ENCODE measurements around the gene PLXNA3.

PLXNA3 gene

GRCh38 chrX:154435171-154435733 is 22.8 kb upstream of the PLXNA3 start:
- Histone ChIP-seq H3K27ac (ENCODE audit: low read length) (no peak overlapping the region), H3K27me3 (ENCODE audit: control insufficient read depth in 1 of 2, insufficient read depth in 2 of 2, low read length in 2 of 2) (peaks cover 0 to 2% of the 10 kb centered on the region in 2 donors), H3K4me1 (ENCODE audit: control insufficient read depth, insufficient read depth, low read length) (peaks cover 19% of the 10 kb centered on the region), H3K9ac (ENCODE audit: low read length in 2 of 2) (no peak overlapping the region), H3K36me3 (ENCODE audit: control insufficient read depth in 2 of 2, insufficient read depth in 2 of 2, low read length in 2 of 2) (peaks cover under 1 to 9% of the 10 kb centered on the region in 2 donors), H3K4me3 (ENCODE audit: low read length in 2 of 2) (no peak overlapping the region), H3K9me3 (ENCODE audit: control insufficient read depth in 2 of 2, low read length in 2 of 2) (no peaks in the 10 kb centered on the region)

DNA sequence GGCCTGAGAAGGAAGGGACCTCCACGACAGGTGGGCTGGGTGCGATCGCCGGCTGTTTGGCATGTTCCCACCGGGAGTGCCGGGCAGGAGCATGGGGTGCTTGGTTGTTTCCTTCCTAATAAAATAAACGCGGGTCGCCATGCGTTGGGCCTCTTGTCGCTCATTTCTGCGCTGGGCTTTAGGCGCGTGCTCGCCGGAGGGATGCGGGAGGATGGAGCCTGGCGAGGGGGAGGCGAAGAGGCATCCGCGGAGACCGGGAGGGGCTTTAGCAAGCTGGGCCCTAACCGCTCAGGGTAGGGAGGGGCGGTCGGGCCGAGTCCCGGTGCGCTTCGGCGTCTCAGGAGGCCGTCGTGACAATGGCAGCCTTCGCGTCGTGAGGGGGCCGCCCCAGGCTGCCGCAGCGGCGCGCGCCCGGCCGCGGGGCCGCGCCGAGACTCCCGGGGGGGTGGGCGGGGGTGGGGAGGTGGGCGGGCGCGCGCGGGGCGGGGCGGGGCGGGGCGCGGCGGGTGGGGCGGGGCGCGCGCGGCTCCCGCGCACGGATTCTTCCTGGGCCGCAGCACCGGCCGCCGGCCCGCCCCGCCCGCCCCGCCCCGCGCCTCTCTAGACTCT is 21.6 kb upstream of the PLXNA3 start:
- Histone ChIP-seq H3K36me3 (ENCODE audit: control insufficient read depth in 2 of 2, insufficient read depth in 2 of 2, low read length in 2 of 2) (peaks cover 5 to 11% of the 10 kb centered on the region in 2 donors), H3K9ac (ENCODE audit: low read length in 2 of 2) (peak overlapping the region in 1 of 2 donors; percentile 21), H3K9me3 (ENCODE audit: control insufficient read depth in 2 of 2, low read length in 2 of 2) (no peaks in the 10 kb centered on the region), H3K4me1 (ENCODE audit: control insufficient read depth, insufficient read depth, low read length) (peaks cover 24% of the 10 kb centered on the region), H3K27me3 (ENCODE audit: control insufficient read depth in 1 of 2, insufficient read depth in 2 of 2, low read length in 2 of 2) (peaks cover 0 to 2% of the 10 kb centered on the region in 2 donors), H3K4me3 (ENCODE audit: low read length in 2 of 2) (peak overlapping the region; percentile 31 to 75), H3K27ac (ENCODE audit: low read length) (peak overlapping the region; percentile 46)

- Histone ChIP-seq H3K4me3 (ENCODE audit: low read length in 2 of 2) (peak within 1 kb of the TSS; percentile 68 to 75), H3K36me3 (ENCODE audit: control insufficient read depth in 2 of 2, insufficient read depth in 2 of 2, low read length in 2 of 2) (peaks cover 8 to 12% of the 10 kb centered on the region in 2 donors), H3K4me1 (ENCODE audit: control insufficient read depth, insufficient read depth, low read length) (peaks cover 24% of the 10 kb centered on the region), H3K27me3 (ENCODE audit: control insufficient read depth in 1 of 2, insufficient read depth in 2 of 2, low read length in 2 of 2) (peaks cover 0 to 4% of the 10 kb centered on the region in 2 donors), H3K27ac (ENCODE audit: low read length) (peak within 1 kb of the TSS; percentile 46), H3K9me3 (ENCODE audit: control insufficient read depth in 2 of 2, low read length in 2 of 2) (no peaks in the 10 kb centered on the region), H3K9ac (ENCODE audit: low read length in 2 of 2) (peak within 1 kb of the TSS; percentile 52 to 55)
Observed at GRCh38 chrX:154436983-154437752, 20.9 kb upstream of the PLXNA3 start, which contains the start of gene GDI1. Gene GDI1 (plus strand): TSS chrX:154437154. CDS start chrX:154437255, 101 bp downstream.

GRCh38 chrX:154437971-154438893 is 19.8 kb upstream of the PLXNA3 start:
- Histone ChIP-seq H3K27me3 (ENCODE audit: control insufficient read depth in 1 of 2, insufficient read depth in 2 of 2, low read length in 2 of 2) (peaks cover 0 to 4% of the 10 kb centered on the region in 2 donors), H3K27ac (ENCODE audit: low read length) (peak overlapping the region; percentile 11), H3K4me1 (ENCODE audit: control insufficient read depth, insufficient read depth, low read length) (peaks cover 24% of the 10 kb centered on the region), H3K9ac (ENCODE audit: low read length in 2 of 2) (peak overlapping the region; percentile 52 to 55), H3K4me3 (ENCODE audit: low read length in 2 of 2) (peak overlapping the region; percentile 68 to 75), H3K9me3 (ENCODE audit: control insufficient read depth in 2 of 2, low read length in 2 of 2) (no peaks in the 10 kb centered on the region), H3K36me3 (ENCODE audit: control insufficient read depth in 2 of 2, insufficient read depth in 2 of 2, low read length in 2 of 2) (peaks cover 8 to 10% of the 10 kb centered on the region in 2 donors)

- H3K27me3 ChIP-seq (ENCODE audit: control insufficient read depth in 1 of 2, insufficient read depth in 2 of 2, low read length in 2 of 2): peaks cover 0 to 7% of the 10 kb centered on the region in 2 donors
- H3K4me3 ChIP-seq (ENCODE audit: low read length in 2 of 2): no peak overlapping the region
- no peak overlapping the region for H3K9ac ChIP-seq (ENCODE audit: low read length in 2 of 2)
- no peak overlapping the region for H3K27ac ChIP-seq (ENCODE audit: low read length)
- peaks cover 5 to 8% of the 10 kb centered on the region in 2 donors for H3K36me3 ChIP-seq (ENCODE audit: control insufficient read depth in 2 of 2, insufficient read depth in 2 of 2, low read length in 2 of 2)
- peaks cover 32% of the 10 kb centered on the region for H3K4me1 ChIP-seq (ENCODE audit: control insufficient read depth, insufficient read depth, low read length)
- no peaks in the 10 kb centered on the region for H3K9me3 ChIP-seq (ENCODE audit: control insufficient read depth in 2 of 2, low read length in 2 of 2)
Observed at GRCh38 chrX:154439841-154440240, 18.2 kb upstream of the PLXNA3 start.

DNA sequence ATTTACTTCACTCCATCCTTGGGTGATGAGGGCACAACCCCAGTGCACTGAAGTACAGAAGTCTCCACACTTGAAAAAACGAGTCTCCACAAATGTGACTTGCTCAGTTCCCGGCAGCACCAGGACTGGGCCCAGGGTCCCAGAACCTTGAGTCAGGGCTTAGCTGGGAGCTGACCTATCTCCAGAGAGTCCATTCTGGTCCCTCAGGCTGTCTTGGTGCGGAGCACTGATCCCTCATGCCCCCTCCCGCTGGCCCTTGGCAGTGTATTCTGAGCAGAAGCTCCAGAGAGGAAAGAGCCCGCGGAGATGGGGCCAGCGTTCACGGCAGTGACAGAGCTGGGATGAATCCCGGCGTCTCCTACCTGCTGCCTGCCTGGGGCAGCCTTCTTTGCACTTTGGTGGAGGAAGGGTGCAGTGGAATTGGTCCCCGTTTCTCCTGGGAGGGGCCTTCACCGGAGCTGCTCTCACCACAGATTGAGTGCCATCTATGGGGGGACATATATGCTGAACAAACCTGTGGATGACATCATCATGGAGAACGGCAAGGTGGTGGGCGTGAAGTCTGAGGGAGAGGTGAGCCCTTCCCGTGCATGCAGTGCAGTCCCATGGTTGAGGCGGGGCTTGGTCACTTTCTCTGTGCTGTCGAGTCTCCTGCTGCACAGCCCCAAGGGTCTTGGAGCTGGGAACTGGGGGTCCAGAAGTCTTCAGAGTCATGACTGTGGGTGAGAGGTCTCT is 17.3 kb upstream of the PLXNA3 start:
- Histone ChIP-seq H3K4me1 (ENCODE audit: control insufficient read depth, insufficient read depth, low read length) (peaks cover 41% of the 10 kb centered on the region), H3K4me3 (ENCODE audit: low read length in 2 of 2) (no peak overlapping the region)

DNA sequence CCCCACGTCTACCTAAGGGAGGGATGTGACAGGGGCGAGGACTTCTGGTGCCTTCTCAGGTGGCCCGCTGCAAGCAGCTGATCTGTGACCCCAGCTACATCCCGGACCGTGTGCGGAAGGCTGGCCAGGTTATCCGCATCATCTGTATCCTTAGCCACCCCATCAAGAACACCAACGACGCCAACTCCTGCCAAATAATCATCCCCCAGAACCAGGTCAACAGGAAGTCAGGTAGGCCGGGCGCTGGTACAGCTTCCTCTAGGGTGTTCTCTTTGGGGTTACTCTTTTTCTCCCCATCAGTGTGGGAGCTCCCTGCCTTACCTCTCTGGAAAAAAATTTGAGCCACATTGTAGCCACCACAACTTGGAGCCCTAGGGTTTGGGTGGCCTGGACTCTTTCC is 16.5 kb upstream of the PLXNA3 start:
- peaks cover 39% of the 10 kb centered on the region for H3K4me1 ChIP-seq (ENCODE audit: control insufficient read depth, insufficient read depth, low read length)
- H3K4me3 ChIP-seq (ENCODE audit: low read length in 2 of 2): no peak overlapping the region
- no peaks in the 10 kb centered on the region for H3K9me3 ChIP-seq (ENCODE audit: control insufficient read depth in 2 of 2, low read length in 2 of 2)
- H3K27me3 ChIP-seq (ENCODE audit: control insufficient read depth in 1 of 2, insufficient read depth in 2 of 2, low read length in 2 of 2): peaks cover 0 to 9% of the 10 kb centered on the region in 2 donors
- H3K36me3 ChIP-seq (ENCODE audit: control insufficient read depth in 2 of 2, insufficient read depth in 2 of 2, low read length in 2 of 2): peaks cover 10% of the 10 kb centered on the region in 2 donors
- H3K27ac ChIP-seq (ENCODE audit: low read length): no peak overlapping the region
- H3K9ac ChIP-seq (ENCODE audit: low read length in 2 of 2): no peak overlapping the region

More for the DNA sequence above, 17.3 kb upstream of the PLXNA3 start:
- Histone ChIP-seq H3K27me3 (ENCODE audit: control insufficient read depth in 1 of 2, insufficient read depth in 2 of 2, low read length in 2 of 2) (peaks cover 0 to 9% of the 10 kb centered on the region in 2 donors), H3K27ac (ENCODE audit: low read length) (no peak overlapping the region), H3K36me3 (ENCODE audit: control insufficient read depth in 2 of 2, insufficient read depth in 2 of 2, low read length in 2 of 2) (peaks cover 6 to 8% of the 10 kb centered on the region in 2 donors), H3K9me3 (ENCODE audit: control insufficient read depth in 2 of 2, low read length in 2 of 2) (no peaks in the 10 kb centered on the region), H3K9ac (ENCODE audit: low read length in 2 of 2) (no peak overlapping the region)

DNA sequence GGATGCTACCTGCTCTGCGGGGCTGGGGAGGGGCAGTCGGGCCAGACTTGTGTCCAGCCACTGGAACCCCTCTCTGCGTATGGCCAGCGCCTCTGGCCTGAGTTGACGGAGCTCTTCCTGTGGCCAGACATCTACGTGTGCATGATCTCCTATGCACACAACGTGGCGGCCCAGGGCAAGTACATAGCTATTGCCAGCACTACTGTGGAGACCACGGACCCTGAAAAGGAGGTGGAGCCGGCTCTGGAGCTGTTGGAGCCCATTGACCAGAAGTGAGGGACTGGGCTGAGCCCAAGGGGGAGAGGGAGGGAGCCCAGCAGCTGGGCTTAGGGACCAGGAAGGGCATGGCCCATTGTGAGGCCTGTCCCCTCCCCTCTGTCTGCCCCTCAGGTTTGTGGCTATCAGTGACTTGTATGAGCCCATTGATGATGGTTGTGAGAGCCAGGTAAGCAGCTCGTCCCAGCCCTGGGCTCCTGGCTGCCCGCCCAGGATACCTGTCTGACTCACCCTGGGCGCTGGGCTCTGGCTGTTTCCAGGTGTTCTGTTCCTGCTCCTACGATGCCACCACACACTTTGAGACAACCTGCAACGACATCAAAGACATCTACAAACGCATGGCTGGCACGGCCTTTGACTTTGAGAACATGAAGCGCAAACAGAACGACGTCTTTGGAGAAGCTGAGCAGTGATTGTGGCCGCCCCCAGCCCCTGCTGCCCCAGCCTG is 15.9 kb upstream of the PLXNA3 start:
- peaks cover 39% of the 10 kb centered on the region for H3K4me1 ChIP-seq (ENCODE audit: control insufficient read depth, insufficient read depth, low read length)
- H3K27me3 ChIP-seq (ENCODE audit: control insufficient read depth in 1 of 2, insufficient read depth in 2 of 2, low read length in 2 of 2): peaks cover 0 to 9% of the 10 kb centered on the region in 2 donors
- H3K36me3 ChIP-seq (ENCODE audit: control insufficient read depth in 2 of 2, insufficient read depth in 2 of 2, low read length in 2 of 2): peaks cover 10 to 11% of the 10 kb centered on the region in 2 donors

DNA sequence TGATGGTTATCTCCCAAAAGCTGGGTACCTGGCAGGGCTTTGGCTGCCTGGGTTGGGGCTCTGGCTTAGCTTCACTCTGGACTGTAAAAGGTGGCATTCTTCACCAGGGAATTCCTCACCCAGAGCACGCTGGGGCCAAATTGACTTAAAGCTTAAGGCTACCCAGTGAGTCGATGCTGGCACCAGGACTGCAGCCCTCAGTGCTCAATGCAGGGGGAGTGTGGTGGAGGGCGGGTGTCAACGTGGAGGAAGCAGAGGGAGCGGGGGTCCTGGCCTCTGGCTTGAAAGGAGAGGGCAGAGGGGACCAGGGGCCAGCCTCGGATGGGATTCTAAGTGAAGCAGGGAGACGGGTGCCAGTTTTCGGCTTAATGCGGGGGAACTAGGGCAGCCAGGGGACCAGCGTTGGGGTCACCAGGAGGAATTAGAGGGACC is 14.6 kb upstream of the PLXNA3 start:
- Histone ChIP-seq H3K9ac (ENCODE audit: low read length in 2 of 2) (peak overlapping the region; percentile 21 to 53), H3K4me3 (ENCODE audit: low read length in 2 of 2) (peak overlapping the region in 1 of 2 donors; percentile 62), H3K27ac (ENCODE audit: low read length) (peak overlapping the region; percentile 62), H3K27me3 (ENCODE audit: control insufficient read depth in 1 of 2, insufficient read depth in 2 of 2, low read length in 2 of 2) (peaks cover 0 to 6% of the 10 kb centered on the region in 2 donors), H3K4me1 (ENCODE audit: control insufficient read depth, insufficient read depth, low read length) (peaks cover 32% of the 10 kb centered on the region), H3K36me3 (ENCODE audit: control insufficient read depth in 2 of 2, insufficient read depth in 2 of 2, low read length in 2 of 2) (peaks cover 12 to 15% of the 10 kb centered on the region in 2 donors), H3K9me3 (ENCODE audit: control insufficient read depth in 2 of 2, low read length in 2 of 2) (no peaks in the 10 kb centered on the region)

More for the DNA sequence above, 15.9 kb upstream of the PLXNA3 start:
- peak overlapping the region; percentile 2 for H3K27ac ChIP-seq (ENCODE audit: low read length)
- H3K9me3 ChIP-seq (ENCODE audit: control insufficient read depth in 2 of 2, low read length in 2 of 2): no peaks in the 10 kb centered on the region
- no peak overlapping the region for H3K9ac ChIP-seq (ENCODE audit: low read length in 2 of 2)
- no peak overlapping the region for H3K4me3 ChIP-seq (ENCODE audit: low read length in 2 of 2)

All from stomach smooth muscle (tissue), 2 donors.